GM18951 (cell line): ENCODE data around the gene ARHGEF10L.

Experiments used
- POLR2A ChIP-seq: IDR thresholded peaks from 4 replicates; pipeline ENCODE4 v1.6.1; 2011; ENCODE audit warnings: mild to moderate bottlenecking; ENCODE audit not compliant: insufficient read length, insufficient read depth; ENCODE audit errors: extremely low read depth
- in situ Hi-C: fragments of 300-500 bp; cut with MboI; formaldehyde crosslinking; loops from one replicate; pipeline ENCODE4 v1.12.0; 2022; ENCODE audit warnings: low sequenced_read_pairs, mixed read lengths, inconsistent platforms; ENCODE audit not compliant: unreplicated experiment

ARHGEF10L gene

DNA sequence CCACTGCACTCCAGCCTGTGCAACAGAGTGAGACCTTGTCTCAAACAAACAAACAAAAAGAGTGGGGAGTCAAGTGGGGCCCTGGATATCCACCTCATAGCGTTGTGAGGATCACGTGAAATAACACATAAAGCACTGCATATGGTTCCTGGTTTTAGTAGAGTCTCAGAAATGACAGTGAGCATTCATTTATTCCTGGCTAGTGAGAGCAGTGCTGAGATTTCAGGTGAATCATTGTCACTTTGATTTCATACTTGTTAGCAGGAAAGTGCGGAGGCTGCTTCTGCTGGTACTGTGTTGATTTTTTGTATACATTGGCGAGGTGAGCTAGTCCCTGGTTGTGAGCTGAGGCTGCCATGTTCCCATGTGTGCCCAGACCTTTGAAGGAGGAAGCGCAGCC is 22.9 kb downstream of the ARHGEF10L start:
- in situ Hi-C loops: loop anchor here (10.0 kb wide), 1 partner anchor 78 kb away; no protein-coding TSS in a partner anchor
- no peak for TF ChIP-seq POLR2A

GRCh38 chr1:17563494-17564281 is 24.2 kb downstream of the ARHGEF10L start:
- in situ Hi-C loops: loop anchor here (10.0 kb wide), 1 partner anchor 79 kb away; no protein-coding TSS in a partner anchor
- no peak for TF ChIP-seq POLR2A

GRCh38 chr1:17564458-17565393 is 25.2 kb downstream of the ARHGEF10L start:
- TF ChIP-seq POLR2A: no peak
- in situ Hi-C loops: loop anchor here (10.0 kb wide), 1 partner anchor 80 kb away; no protein-coding TSS in a partner anchor

GRCh38 chr1:17565461-17566252 is 26.2 kb downstream of the ARHGEF10L start:
- TF ChIP-seq POLR2A: no peak
- in situ Hi-C loops: loop anchor here (10.0 kb wide), 1 partner anchor 81 kb away; no protein-coding TSS in a partner anchor

GRCh38 chr1:17566417-17566816 is 26.9 kb downstream of the ARHGEF10L start:
- TF ChIP-seq POLR2A: no peak
- in situ Hi-C loops: loop anchor here (10.0 kb wide), 1 partner anchor 82 kb away; no protein-coding TSS in a partner anchor

- no peak for TF ChIP-seq POLR2A
- in situ Hi-C loops: loop anchor here (10.0 kb wide), 1 partner anchor 82 kb away; no protein-coding TSS in a partner anchor
These were observed 27.4 kb downstream of the ARHGEF10L start for GRCh38 chr1:17566892-17567291.

GRCh38 chr1:17567582-17567981 is 28.1 kb downstream of the ARHGEF10L start:
- in situ Hi-C loops: loop anchor here (10.0 kb wide), 1 partner anchor 83 kb away; no protein-coding TSS in a partner anchor
- no peak for TF ChIP-seq POLR2A

GRCh38 chr1:17568014-17568900 is 28.8 kb downstream of the ARHGEF10L start:
- in situ Hi-C loops: loop anchor here (10.0 kb wide), 1 partner anchor 83 kb away; no protein-coding TSS in a partner anchor
- no peak for TF ChIP-seq POLR2A

- in situ Hi-C loops: loop anchor here (10.0 kb wide), 1 partner anchor 85 kb away; no protein-coding TSS in a partner anchor
- TF ChIP-seq POLR2A: no peak
These were observed 30.0 kb downstream of the ARHGEF10L start for GRCh38 chr1:17569200-17570139.

GRCh38 chr1:17570228-17570627 is 30.7 kb downstream of the ARHGEF10L start:
- TF ChIP-seq POLR2A: no peak
- in situ Hi-C loops: no loop called here

DNA sequence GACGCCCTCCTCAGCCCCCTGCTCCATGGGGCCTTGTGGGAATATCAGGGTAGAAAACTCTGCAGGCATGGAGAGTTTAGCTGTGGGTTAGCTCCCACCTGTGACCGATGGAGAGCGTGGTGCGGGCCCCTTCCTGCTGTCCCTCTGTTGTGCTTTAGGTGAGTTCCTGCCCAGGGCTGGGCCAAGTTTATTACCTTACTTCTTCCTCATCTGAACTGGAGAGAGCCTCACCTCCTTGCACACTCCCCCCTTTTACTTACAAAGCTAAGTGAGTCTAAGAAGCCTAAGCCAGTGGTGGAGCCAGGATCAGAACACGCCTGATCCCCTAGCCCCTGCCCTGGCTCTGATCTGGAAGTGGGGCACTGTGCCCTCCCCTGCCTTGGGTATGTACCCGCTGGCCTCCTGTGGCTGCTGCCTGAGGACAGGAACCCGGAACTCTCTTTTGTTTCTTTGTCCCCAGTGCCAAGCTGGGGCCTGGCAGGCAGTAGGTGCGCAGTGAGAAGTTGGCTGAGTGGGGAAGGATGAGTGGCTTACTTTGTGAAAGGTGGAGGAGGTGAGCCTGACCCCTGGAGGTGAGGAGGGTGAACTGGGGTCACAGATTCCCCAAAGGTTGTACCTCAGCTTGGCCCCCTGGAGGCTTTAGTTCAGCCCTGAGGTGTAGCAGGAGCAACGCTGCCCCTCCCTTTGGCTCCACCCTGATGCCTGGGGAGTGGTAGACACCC is 32.9 kb downstream of the ARHGEF10L start:
- in situ Hi-C loops: no loop called here
- TF ChIP-seq POLR2A: no peak
